Activated CD4-positive, alpha-beta memory T cell treated with anti-CD3 and anti-CD28 coated beads, Interleukin-2, amount 10 ng/mL, durations not matched to agents 7 days and 5 days (primary cell): ENCODE data around the gene SLC39A9. TPM values are rescaled to one million over a fixed set of nuclear protein-coding genes. Genes with fewer than 3 reads are reported as not detected.
A peak's percentile ranks its signal among the peaks of the same experiment; 100 is the strongest.
"Not testable (repeated sequence)": the region's sequence is repeated elsewhere in the genome, so short reads cannot be mapped to it uniquely, and the experiment has no call there.

Source experiments
- CTCF ChIA-PET: fragments of 350-600 bp; sonication (Branson Sonifier 250); formaldehyde crosslinking; loops from one replicate; lab custom pipeline; 2021; ENCODE audit warnings: antibody characterized with exemption, inconsistent platforms; lab: Charles Lee
- POLR2A ChIA-PET: fragments of 350-600 bp; sonication (Branson Sonifier 250); formaldehyde crosslinking; loops from one replicate; lab custom pipeline; 2021; ENCODE audit warnings: antibody characterized with exemption; lab: Charles Lee
- DNase-seq: peaks from one replicate; pipeline ENCODE4 v3.0.0-alpha.2; 2020
- H3K27ac Mint-ChIP-seq: one replicate; pipeline ENCODE4 v1.8.0; 2021; ENCODE audit warnings: mild to moderate bottlenecking, mixed read lengths
- H3K27me3 Mint-ChIP-seq: one replicate; pipeline ENCODE4 v1.8.0; 2021; ENCODE audit warnings: mixed read lengths
- H3K36me3 Mint-ChIP-seq: one replicate; pipeline ENCODE4 v1.8.0; 2021; ENCODE audit warnings: low read depth, mixed read lengths
- H3K4me1 Mint-ChIP-seq: one replicate; pipeline ENCODE4 v1.8.0; 2021; ENCODE audit warnings: mixed read lengths
- H3K4me3 Mint-ChIP-seq: one replicate; pipeline ENCODE4 v1.8.0; 2021; ENCODE audit warnings: mild to moderate bottlenecking, mixed read lengths
- H3K9me3 Mint-ChIP-seq: one replicate; pipeline ENCODE4 v1.8.0; 2021; ENCODE audit warnings: mixed read lengths
- total RNA-seq, 2 experiments: library from RNA; stranded (reverse); gene quantifications; one replicate each; pipeline ENCODE4 v1.2.3, GENCODE V29; 2021

Gene SLC39A9
- total RNA-seq, 2 experiments from 2014 or later, result 46.1 to 47.2 TPM

- H3K4me3 Mint-ChIP-seq, result no peak overlapping the region
- peaks cover 46% of the 10 kb centered on the region for H3K36me3 Mint-ChIP-seq
- CTCF ChIA-PET, result no interaction called here
Measured at GRCh38 chr14:69375182-69375581, 23.3 kb upstream of the SLC39A9 start.

GRCh38 chr14:69375722-69376121 lies 22.8 kb upstream of the SLC39A9 start:
- H3K27me3 Mint-ChIP-seq, result no peaks in the 10 kb centered on the region
- ChIA-PET CTCF (no interaction called here), POLR2A (interaction anchor here (1.1 to 2.0 kb wide), 2 partner anchors 18 to 22 kb away, joined by 3 to 12 read pairs; partner anchors contain the start of genes ERH and SLC39A9)
- peaks cover 49% of the 10 kb centered on the region for H3K36me3 Mint-ChIP-seq
- H3K4me3 Mint-ChIP-seq, result no peak overlapping the region
- no peak for DNase-seq
- H3K9me3 Mint-ChIP-seq, result no peaks in the 10 kb centered on the region
- peaks cover 3% of the 10 kb centered on the region for H3K4me1 Mint-ChIP-seq
- no peak overlapping the region for H3K27ac Mint-ChIP-seq

More at GRCh38 chr14:69375182-69375581, 23.3 kb upstream of the SLC39A9 start:
- Mint-ChIP-seq H3K27me3 (no peaks in the 10 kb centered on the region), H3K27ac (no peak overlapping the region), H3K4me1 (peaks cover 3% of the 10 kb centered on the region), H3K9me3 (no peaks in the 10 kb centered on the region)
- DNase-seq, result no peak
- POLR2A ChIA-PET, result no interaction called here

GRCh38 chr14:69376439-69376838 lies 22.1 kb upstream of the SLC39A9 start:
- H3K9me3 Mint-ChIP-seq, result no peaks in the 10 kb centered on the region
- ChIA-PET POLR2A (interaction anchor here (1.1 to 2.0 kb wide), 2 partner anchors 19 to 21 kb away, joined by 3 to 12 read pairs; partner anchors contain the start of genes ERH and SLC39A9), CTCF (no interaction called here)
- no peak overlapping the region for H3K4me3 Mint-ChIP-seq
- peaks cover 3% of the 10 kb centered on the region for H3K4me1 Mint-ChIP-seq
- H3K27me3 Mint-ChIP-seq, result no peaks in the 10 kb centered on the region
- no peak overlapping the region for H3K27ac Mint-ChIP-seq
- H3K36me3 Mint-ChIP-seq, result peaks cover 53% of the 10 kb centered on the region
- no peak for DNase-seq

DNA sequence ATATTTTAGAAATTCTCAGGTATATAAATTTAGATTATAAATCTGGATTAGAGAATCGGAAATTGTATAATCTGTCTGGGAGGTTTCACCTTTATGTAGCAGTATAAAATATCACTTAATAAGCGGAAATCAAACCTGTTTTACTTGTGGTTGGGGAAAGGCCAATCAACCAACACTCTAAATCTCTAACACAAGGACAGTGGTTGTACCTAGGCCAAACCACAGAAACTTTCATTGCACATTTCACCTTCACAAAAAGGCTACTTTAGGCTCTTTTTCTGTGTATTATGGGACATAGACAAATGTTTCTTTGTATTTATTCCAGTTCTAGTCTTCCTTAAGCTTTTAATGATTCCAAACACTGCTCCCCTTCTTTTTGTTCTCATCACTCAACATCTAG lies 20.2 kb upstream of the SLC39A9 start:
- Mint-ChIP-seq H3K9me3 (no peaks in the 10 kb centered on the region), H3K4me1 (peaks cover 3% of the 10 kb centered on the region), H3K27ac (no peak overlapping the region), H3K36me3 (peaks cover 62% of the 10 kb centered on the region), H3K27me3 (no peaks in the 10 kb centered on the region), H3K4me3 (no peak overlapping the region)
- CTCF ChIA-PET, result no interaction called here
- POLR2A ChIA-PET, result interaction anchor here (2.8 kb wide), 1 partner anchor 20 kb away, joined by 13 read pairs; the partner anchor contains the start of genes ERH and SLC39A9
- DNase-seq, result no peak

DNA sequence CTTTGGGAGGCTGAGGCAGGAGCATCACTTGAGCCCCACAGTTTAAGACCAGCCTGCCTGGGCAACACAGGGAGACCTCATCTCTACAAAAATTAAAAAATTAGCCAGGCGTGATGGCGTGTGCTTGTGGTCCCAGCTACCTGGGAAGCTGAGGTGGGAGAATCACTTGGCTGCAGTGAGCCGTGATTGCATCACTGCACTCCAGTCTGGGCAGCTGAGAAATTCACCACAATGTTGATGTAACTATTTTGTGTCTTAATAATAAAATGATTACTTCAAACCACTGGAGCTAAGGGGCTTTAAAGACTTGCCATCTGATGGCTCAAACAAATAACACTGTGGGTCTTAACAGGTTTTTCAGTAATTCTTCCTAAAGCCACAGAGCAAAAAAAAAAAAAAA lies 11.2 kb upstream of the SLC39A9 start:
- no peaks in the 10 kb centered on the region for H3K27me3 Mint-ChIP-seq
- H3K4me1 Mint-ChIP-seq, result peaks cover 44% of the 10 kb centered on the region
- no peak for DNase-seq
- no peak overlapping the region for H3K4me3 Mint-ChIP-seq
- ChIA-PET POLR2A (interaction anchor here (3.4 kb wide), 1 partner anchor 10 kb away, joined by 35 read pairs; the partner anchor contains the start of genes ERH and SLC39A9), CTCF (interaction anchor here (1.1 kb wide), 1 partner anchor 10 kb away, joined by 4 read pairs; no protein-coding TSS in a partner anchor)
- H3K27ac Mint-ChIP-seq, result no peak overlapping the region
- no peaks in the 10 kb centered on the region for H3K9me3 Mint-ChIP-seq
- peaks cover 82% of the 10 kb centered on the region for H3K36me3 Mint-ChIP-seq

- H3K27ac Mint-ChIP-seq, DNase-seq, H3K27me3 Mint-ChIP-seq, H3K4me3 Mint-ChIP-seq, H3K9me3 Mint-ChIP-seq, CTCF ChIA-PET, POLR2A ChIA-PET: not testable (repeated sequence)
- peaks cover 87% of the 10 kb centered on the region for H3K36me3 Mint-ChIP-seq
- H3K4me1 Mint-ChIP-seq, result peaks cover 65% of the 10 kb centered on the region
Measured at GRCh38 chr14:69391400-69391799, 7.1 kb upstream of the SLC39A9 start.

GRCh38 chr14:69392481-69392880 lies 6.0 kb upstream of the SLC39A9 start:
- H3K27ac Mint-ChIP-seq, result no peak overlapping the region
- no peak for DNase-seq
- H3K27me3 Mint-ChIP-seq, result no peaks in the 10 kb centered on the region
- ChIA-PET CTCF (no interaction called here), POLR2A (no interaction called here)
- peaks cover 70% of the 10 kb centered on the region for H3K4me1 Mint-ChIP-seq
- no peak overlapping the region for H3K4me3 Mint-ChIP-seq
- peaks cover 86% of the 10 kb centered on the region for H3K36me3 Mint-ChIP-seq
- H3K9me3 Mint-ChIP-seq, result no peaks in the 10 kb centered on the region

DNA sequence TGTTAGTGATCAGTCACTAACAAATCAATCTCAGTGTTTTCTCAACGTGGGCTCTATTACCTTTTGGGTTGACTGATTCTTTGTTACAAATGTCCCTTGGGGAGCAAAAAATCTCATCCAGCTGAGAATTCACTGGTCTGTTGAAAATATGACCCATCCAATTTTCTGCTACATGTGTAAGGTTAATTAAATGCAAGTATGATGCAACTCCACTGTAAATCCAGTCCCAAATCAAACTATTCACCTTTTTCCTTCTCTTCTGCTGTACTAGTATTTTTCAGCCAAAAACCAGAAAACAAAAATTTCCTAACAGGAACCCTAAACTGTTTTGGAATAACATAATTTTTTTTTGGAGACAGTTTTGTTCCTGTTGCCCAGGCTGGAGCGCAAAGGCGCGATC lies 2.6 kb upstream of the SLC39A9 start:
- H3K4me1 Mint-ChIP-seq, result peaks cover 73% of the 10 kb centered on the region
- peak overlapping the region; percentile 11 for H3K4me3 Mint-ChIP-seq
- H3K27ac Mint-ChIP-seq, result no peak overlapping the region
- ChIA-PET POLR2A (interaction anchor here (1.6 to 4.1 kb wide), 3 partner anchors 9 to 20 kb away, joined by 3 to 35 read pairs (median 12); no protein-coding TSS in a partner anchor), CTCF (interaction anchor here (1.8 to 2.3 kb wide), 2 partner anchors 10 to 64 kb away, joined by 4 to 11 read pairs; no protein-coding TSS in a partner anchor)
- H3K36me3 Mint-ChIP-seq, result peaks cover 73% of the 10 kb centered on the region
- no peaks in the 10 kb centered on the region for H3K27me3 Mint-ChIP-seq
- H3K9me3 Mint-ChIP-seq, result no peaks in the 10 kb centered on the region
- DNase-seq, result no peak

DNA sequence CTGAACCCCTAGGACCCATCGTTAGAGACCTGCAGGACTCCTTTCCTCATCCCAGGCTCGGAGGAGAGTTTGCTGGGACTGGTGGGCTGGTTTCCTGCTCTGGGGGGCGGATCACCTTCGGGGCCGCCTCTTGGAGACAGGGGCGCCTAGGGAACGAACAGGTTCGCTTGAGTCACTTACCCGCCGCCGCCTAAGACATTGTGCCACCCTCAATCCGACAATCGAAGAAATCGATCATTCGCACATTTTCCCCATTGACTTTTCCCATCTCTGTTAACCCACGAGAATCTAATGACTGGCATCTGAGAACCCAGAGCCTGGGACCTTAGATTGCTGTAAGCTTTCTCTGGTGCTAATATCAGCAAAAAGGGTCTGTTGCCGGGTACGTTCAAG lies 322 bp downstream of the SLC39A9 start:
- Mint-ChIP-seq H3K27me3 (no peaks in the 10 kb centered on the region), H3K27ac (peak overlapping the region; percentile 93), H3K9me3 (no peaks in the 10 kb centered on the region), H3K4me1 (peaks cover 62% of the 10 kb centered on the region), H3K36me3 (peaks cover 48% of the 10 kb centered on the region), H3K4me3 (peak overlapping the region; percentile 92)
- no peak for DNase-seq
- ChIA-PET POLR2A (interaction anchor here (1.0 to 4.1 kb wide), 17 partner anchors 9 to 1582 kb away, joined by 3 to 35 read pairs (median 8); partner anchors contain the start of genes COX16, DCAF5, SRSF5 and SUSD6), CTCF (interaction anchor here (1.0 to 1.8 kb wide), 2 partner anchors 45 to 247 kb away, joined by 3 to 4 read pairs; no protein-coding TSS in a partner anchor)

DNA sequence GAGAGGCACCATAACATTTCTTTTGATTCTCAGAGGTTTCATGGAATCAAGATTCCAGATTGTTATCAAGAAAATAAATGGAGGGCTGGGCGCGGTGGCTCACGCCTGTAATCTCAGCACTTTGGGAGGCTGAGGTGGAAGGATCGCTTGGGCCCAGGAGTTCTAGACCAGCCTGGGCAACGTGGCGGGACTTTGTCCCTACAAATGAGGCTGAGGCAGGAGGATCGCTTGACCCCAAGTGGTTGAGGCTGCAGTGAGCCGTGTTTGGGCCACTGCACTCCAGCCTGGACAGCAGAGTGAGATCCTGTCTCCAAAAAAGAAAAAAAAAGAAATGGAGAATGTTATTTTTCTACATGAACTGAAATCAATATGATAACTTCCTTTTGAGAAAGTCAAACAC lies 1.3 kb downstream of the SLC39A9 start:
- Mint-ChIP-seq H3K36me3 (peaks cover 49% of the 10 kb centered on the region), H3K4me1 (peaks cover 59% of the 10 kb centered on the region), H3K4me3 (peak overlapping the region; percentile 92), H3K27ac (no peak overlapping the region), H3K9me3 (peaks cover 1% of the 10 kb centered on the region), H3K27me3 (no peaks in the 10 kb centered on the region)
- CTCF ChIA-PET, result interaction anchor here (1.3 kb wide), 1 partner anchor 60 kb away, joined by 3 read pairs; no protein-coding TSS in a partner anchor
- POLR2A ChIA-PET, result interaction anchor here (2.2 to 4.1 kb wide), 2 partner anchors 12 to 21 kb away, joined by 13 to 35 read pairs; no protein-coding TSS in a partner anchor
- no peak for DNase-seq

DNA sequence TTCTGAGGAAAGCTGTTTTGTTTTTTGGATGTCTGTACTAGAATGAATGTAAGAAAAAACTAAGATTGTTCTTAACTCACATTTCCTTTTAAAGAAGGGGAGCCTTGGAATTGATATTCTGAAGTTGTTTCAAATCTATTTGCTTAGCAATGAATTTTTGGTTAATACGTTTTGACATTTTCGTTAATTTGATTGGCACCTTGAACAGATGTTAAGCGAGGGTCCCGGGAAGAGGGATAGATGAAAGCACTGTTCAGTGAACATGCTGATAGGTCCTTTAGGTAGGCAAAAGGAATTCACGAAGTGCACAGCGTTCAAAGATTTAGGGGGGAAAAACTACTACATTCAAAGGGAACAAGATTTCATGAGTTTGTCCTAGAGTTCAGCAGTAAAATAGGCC lies 1.7 kb downstream of the SLC39A9 start:
- H3K4me1 Mint-ChIP-seq, result peaks cover 54% of the 10 kb centered on the region
- H3K36me3 Mint-ChIP-seq, result peaks cover 48% of the 10 kb centered on the region
- ChIA-PET POLR2A (no interaction called here), CTCF (interaction anchor here (1.3 kb wide), 1 partner anchor 60 kb away, joined by 3 read pairs; no protein-coding TSS in a partner anchor)
- H3K27ac Mint-ChIP-seq, result no peak overlapping the region
- peaks cover 2% of the 10 kb centered on the region for H3K9me3 Mint-ChIP-seq
- H3K4me3 Mint-ChIP-seq, result peak overlapping the region; percentile 92
- H3K27me3 Mint-ChIP-seq, result no peaks in the 10 kb centered on the region
- DNase-seq, result no peak

DNA sequence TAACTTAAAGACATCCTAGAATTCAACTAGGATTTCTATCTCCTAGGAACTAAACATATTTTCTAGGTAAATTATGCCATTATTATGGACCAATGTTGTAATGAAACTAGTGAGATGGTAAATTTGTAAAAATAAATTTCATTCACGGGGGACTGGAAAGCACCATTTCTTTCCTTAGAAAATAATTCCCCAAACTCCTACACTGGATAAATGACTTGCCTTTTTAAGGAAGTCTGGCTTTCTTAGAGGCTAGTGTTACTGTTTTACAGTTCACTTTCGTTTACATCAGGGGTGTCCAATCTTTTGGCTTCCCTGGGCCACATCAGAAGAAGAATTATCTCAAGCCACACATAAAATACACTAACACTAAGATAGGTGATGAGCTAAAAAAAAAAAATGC lies 3.3 kb downstream of the SLC39A9 start:
- Mint-ChIP-seq H3K4me3 (no peak overlapping the region), H3K27ac (no peak overlapping the region), H3K4me1 (peaks cover 38% of the 10 kb centered on the region), H3K27me3 (no peaks in the 10 kb centered on the region), H3K36me3 (peaks cover 31% of the 10 kb centered on the region), H3K9me3 (peaks cover 2% of the 10 kb centered on the region)
- POLR2A ChIA-PET, result no interaction called here
- CTCF ChIA-PET, result interaction anchor here (0.6 kb wide), 1 partner anchor 248 kb away, joined by 3 read pairs; no protein-coding TSS in a partner anchor
- DNase-seq, result no peak

DNA sequence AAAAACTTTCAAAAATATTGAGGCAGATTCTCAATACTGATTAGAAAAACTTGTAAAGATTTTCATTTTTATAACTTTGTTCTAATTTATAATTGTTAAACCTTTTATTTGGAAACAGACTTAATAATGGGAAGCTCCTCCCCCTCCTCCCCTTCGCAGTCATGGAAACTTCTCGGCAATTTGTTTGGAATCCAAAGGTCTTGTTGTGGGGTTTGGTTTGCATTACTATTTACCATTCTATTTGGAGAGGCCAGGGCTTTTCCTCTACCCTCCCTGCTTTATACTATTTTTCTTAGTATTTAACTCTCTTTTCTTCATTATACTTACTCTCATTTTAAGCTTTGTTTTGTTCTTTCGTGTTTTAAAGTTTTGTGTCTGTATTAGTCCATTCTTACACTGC lies 6.0 kb downstream of the SLC39A9 start:
- CTCF ChIA-PET, result no interaction called here
- Mint-ChIP-seq H3K36me3 (peaks cover 21% of the 10 kb centered on the region), H3K4me3 (no peak overlapping the region), H3K27ac (no peak overlapping the region), H3K27me3 (no peaks in the 10 kb centered on the region), H3K4me1 (peaks cover 26% of the 10 kb centered on the region), H3K9me3 (peaks cover 2% of the 10 kb centered on the region)
- no peak for DNase-seq
- POLR2A ChIA-PET, result no interaction called here
